ENCODE results near the gene AFDN.

Gene AFDN

DNA sequence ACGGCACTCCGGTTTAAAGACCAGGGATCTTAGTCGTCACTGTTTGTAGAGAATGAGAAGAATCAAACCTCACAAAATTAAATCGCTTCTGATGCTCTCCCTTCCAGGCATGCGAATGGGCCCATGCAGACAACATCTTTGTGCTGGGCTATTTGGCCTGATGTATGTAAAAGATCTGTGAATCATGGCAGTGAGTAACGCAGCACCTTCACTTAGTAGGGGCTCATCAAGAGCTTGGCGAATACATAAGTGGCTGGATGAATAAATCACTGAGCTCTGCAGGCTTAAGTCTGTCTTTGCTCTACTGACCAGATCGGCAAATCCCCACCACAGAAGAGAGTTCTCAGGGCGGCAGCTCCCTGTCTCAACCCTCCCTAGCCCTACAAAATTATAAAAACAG, 44.8 kb upstream of the AFDN start:
- TF ChIP-seq MYC (IDR thresholded peaks at IDR 0.05; ENCODE audit: low read depth, low read length) (no peak), POLR2A (IDR thresholded peaks at IDR 0.05; ENCODE audit: extremely low read depth, insufficient read length) (no peak)
- TF ChIP-seq, protein P1, sequence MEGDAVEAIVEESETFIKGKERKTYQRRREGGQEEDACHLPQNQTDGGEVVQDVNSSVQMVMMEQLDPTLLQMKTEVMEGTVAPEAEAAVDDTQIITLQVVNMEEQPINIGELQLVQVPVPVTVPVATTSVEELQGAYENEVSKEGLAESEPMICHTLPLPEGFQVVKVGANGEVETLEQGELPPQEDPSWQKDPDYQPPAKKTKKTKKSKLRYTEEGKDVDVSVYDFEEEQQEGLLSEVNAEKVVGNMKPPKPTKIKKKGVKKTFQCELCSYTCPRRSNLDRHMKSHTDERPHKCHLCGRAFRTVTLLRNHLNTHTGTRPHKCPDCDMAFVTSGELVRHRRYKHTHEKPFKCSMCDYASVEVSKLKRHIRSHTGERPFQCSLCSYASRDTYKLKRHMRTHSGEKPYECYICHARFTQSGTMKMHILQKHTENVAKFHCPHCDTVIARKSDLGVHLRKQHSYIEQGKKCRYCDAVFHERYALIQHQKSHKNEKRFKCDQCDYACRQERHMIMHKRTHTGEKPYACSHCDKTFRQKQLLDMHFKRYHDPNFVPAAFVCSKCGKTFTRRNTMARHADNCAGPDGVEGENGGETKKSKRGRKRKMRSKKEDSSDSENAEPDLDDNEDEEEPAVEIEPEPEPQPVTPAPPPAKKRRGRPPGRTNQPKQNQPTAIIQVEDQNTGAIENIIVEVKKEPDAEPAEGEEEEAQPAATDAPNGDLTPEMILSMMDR (IDR thresholded peaks at IDR 0.05; ENCODE audit: low read depth, low read length), result no peak
- TF ChIP-seq, protein P2, sequence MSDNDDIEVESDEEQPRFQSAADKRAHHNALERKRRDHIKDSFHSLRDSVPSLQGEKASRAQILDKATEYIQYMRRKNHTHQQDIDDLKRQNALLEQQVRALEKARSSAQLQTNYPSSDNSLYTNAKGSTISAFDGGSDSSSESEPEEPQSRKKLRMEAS (IDR thresholded peaks at IDR 0.05; ENCODE audit: low read depth, low read length), result no peak
- DNase-seq (ENCODE audit: low read depth), result no peak
- H3K4me3 ChIP-seq (ENCODE audit: low read depth, low read length), result no peak overlapping the region

GRCh38 chr6:167782698-167783517, 43.8 kb upstream of the AFDN start:
- H3K4me3 ChIP-seq (ENCODE audit: low read depth, low read length), result no peak overlapping the region
- TF ChIP-seq, protein P2 (IDR thresholded peaks at IDR 0.05; ENCODE audit: low read depth, low read length), result no peak
- no peak for TF ChIP-seq MYC (IDR thresholded peaks at IDR 0.05; ENCODE audit: low read depth, low read length)
- no peak for TF ChIP-seq POLR2A (IDR thresholded peaks at IDR 0.05; ENCODE audit: extremely low read depth, insufficient read length)
- TF ChIP-seq, protein P1 (IDR thresholded peaks at IDR 0.05; ENCODE audit: low read depth, low read length), result no peak
- no peak for DNase-seq (ENCODE audit: low read depth)

- TF ChIP-seq MYC (IDR thresholded peaks at IDR 0.05; ENCODE audit: low read depth, low read length) (no peak), POLR2A (IDR thresholded peaks at IDR 0.05; ENCODE audit: extremely low read depth, insufficient read length) (no peak)
- TF ChIP-seq, protein P2 (IDR thresholded peaks at IDR 0.05; ENCODE audit: low read depth, low read length), result no peak
- TF ChIP-seq, protein P1 (IDR thresholded peaks at IDR 0.05; ENCODE audit: low read depth, low read length), result no peak
- H3K4me3 ChIP-seq (ENCODE audit: low read depth, low read length), result no peak overlapping the region
- no peak for DNase-seq (ENCODE audit: low read depth)
Measured at GRCh38 chr6:167786853-167787675, 39.6 kb upstream of the AFDN start.

- TF ChIP-seq, protein P2 (IDR thresholded peaks at IDR 0.05; ENCODE audit: low read depth, low read length), result no peak
- TF ChIP-seq POLR2A (IDR thresholded peaks at IDR 0.05; ENCODE audit: extremely low read depth, insufficient read length) (no peak), MYC (IDR thresholded peaks at IDR 0.05; ENCODE audit: low read depth, low read length) (no peak)
- no peak overlapping the region for H3K4me3 ChIP-seq (ENCODE audit: low read depth, low read length)
- DNase-seq (ENCODE audit: low read depth), result no peak
Measured at GRCh38 chr6:167787896-167788562, 38.7 kb upstream of the AFDN start.

DNA sequence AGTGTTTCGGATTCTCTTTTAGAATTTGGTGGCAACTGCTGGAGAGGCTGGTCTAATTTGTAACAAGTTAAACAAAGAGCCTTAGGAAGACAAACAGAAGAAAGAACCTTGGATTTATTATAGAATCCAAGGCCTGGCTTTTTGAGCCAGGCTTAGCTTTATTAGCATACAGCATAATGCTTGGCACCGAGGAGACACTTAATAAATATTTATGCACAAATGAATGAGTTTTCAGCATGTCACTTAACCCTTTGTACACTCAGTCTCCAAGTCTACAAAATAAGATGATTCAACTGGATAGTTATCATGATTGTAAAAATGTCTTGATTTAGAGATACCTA, 38.2 kb upstream of the AFDN start:
- TF ChIP-seq, protein P2 (IDR thresholded peaks at IDR 0.05; ENCODE audit: low read depth, low read length), result no peak
- no peak for TF ChIP-seq MYC (IDR thresholded peaks at IDR 0.05; ENCODE audit: low read depth, low read length)
- TF ChIP-seq POLR2A (IDR thresholded peaks at IDR 0.05; ENCODE audit: extremely low read depth, insufficient read length), result no peak
- TF ChIP-seq, protein P1 (IDR thresholded peaks at IDR 0.05; ENCODE audit: low read depth, low read length), result no peak
- no peak for DNase-seq (ENCODE audit: low read depth)

More for the DNA sequence above, 38.2 kb upstream of the AFDN start:
- H3K4me3 ChIP-seq (ENCODE audit: low read depth, low read length), result no peak overlapping the region
